PC-3 (cell line): ENCODE measurements around the gene PSPH. TPM values are rescaled to one million over a fixed set of nuclear protein-coding genes. Genes with fewer than 3 reads are reported as not detected.
A peak's percentile ranks its signal among the peaks of the same experiment; 100 is the strongest.

ENCODE experiments used
- ATAC-seq: fragments of 200-7000 bp; cut with Tn5 transposase; 2 replicates; pipeline ENCODE4 v1.9.1; 2020; ENCODE audit warnings: mild to moderate bottlenecking, moderate library complexity
- BruUV-seq: library from RNA; stranded (reverse); fragments of 400-500 nt; replicated peaks from 2 replicates; lab custom pipeline; 2021; lab: Mats Ljungman, UMichigan
- CTCF ChIA-PET: fragments of 300-600 bp; sonication (Branson Sonifier 250); formaldehyde crosslinking; loops from one replicate; lab custom pipeline; 2022; ENCODE audit warnings: antibody characterized with exemption; lab: Charles Lee
- POLR2A ChIA-PET: fragments of 300-600 bp; sonication (Branson Sonifier 250); formaldehyde crosslinking; loops from one replicate; lab custom pipeline; 2022; ENCODE audit warnings: antibody characterized with exemption; ENCODE audit not compliant: unreplicated experiment; lab: Charles Lee
- DNase-seq: peaks from one replicate; pipeline ENCODE4 v3.0.0-alpha.2; 2015
- H2AFZ ChIP-seq: fragments of 300-600 bp; sonication (generic); 2 replicates; pipeline ENCODE4 v1.6.0; 2016; ENCODE audit warnings: antibody characterized with exemption, low read length
- H3F3A ChIP-seq: fragments of 300-600 bp; sonication (generic); one replicate; pipeline ENCODE4 v1.6.0; 2017; ENCODE audit warnings: antibody characterized with exemption, low read length, control low read depth, mild to moderate bottlenecking; ENCODE audit not compliant: unreplicated experiment
- H3K27ac ChIP-seq: fragments of 300-600 bp; sonication (generic); 2 replicates; pipeline ENCODE4 v1.5.1; 2016; ENCODE audit warnings: mild to moderate bottlenecking, low read length
- H3K27me3 ChIP-seq: fragments of 300-600 bp; sonication (generic); 2 replicates; pipeline ENCODE4 v1.6.1; 2016; ENCODE audit warnings: low read length, mixed read lengths
- H3K36me3 ChIP-seq: fragments of 300-600 bp; sonication (generic); 2 replicates; pipeline ENCODE4 v1.6.1; 2016; ENCODE audit warnings: low read depth, mixed run types, low read length, mixed read lengths
- H3K4me1 ChIP-seq: fragments of 300-600 bp; sonication (generic); 2 replicates; pipeline ENCODE4 v1.5.1; 2016; ENCODE audit warnings: low read length; ENCODE audit not compliant: insufficient read depth
- H3K4me2 ChIP-seq: fragments of 300-600 bp; sonication (generic); 2 replicates; pipeline ENCODE4 v1.6.0; 2016; ENCODE audit warnings: low read length
- H3K4me3 ChIP-seq: fragments of 300-600 bp; sonication (generic); 2 replicates; pipeline ENCODE4 v1.5.1; 2016; ENCODE audit warnings: mild to moderate bottlenecking, low read length, mixed read lengths
- H3K79me2 ChIP-seq: fragments of 300-600 bp; sonication (generic); 2 replicates; pipeline ENCODE4 v1.6.1; 2017; ENCODE audit warnings: low read length, mixed read lengths
- H3K9ac ChIP-seq: fragments of 300-600 bp; sonication (generic); 2 replicates; pipeline ENCODE4 v1.6.0; 2016; ENCODE audit warnings: mild to moderate bottlenecking, low read length
- H3K9me2 ChIP-seq: fragments of 300-600 bp; sonication (generic); replicated peaks from 2 replicates; pipeline ENCODE4 v1.6.1; 2016; ENCODE audit warnings: mixed run types, low read length, mixed read lengths
- H3K9me3 ChIP-seq: fragments of 300-600 bp; sonication (generic); 2 replicates; pipeline ENCODE4 v1.6.1; 2016; ENCODE audit warnings: low read length, mixed read lengths
- H4K20me1 ChIP-seq: fragments of 300-600 bp; sonication (generic); 2 replicates; pipeline ENCODE4 v1.6.1; 2016; ENCODE audit warnings: low read length, mixed read lengths
- EZH2 ChIP-seq: fragments of 300-600 bp; sonication (generic); IDR thresholded peaks from one replicate; pipeline ENCODE4 v1.6.1; 2017; ENCODE audit warnings: antibody characterized with exemption, mild to moderate bottlenecking, low read length; ENCODE audit not compliant: unreplicated experiment
- EZH2phosphoT487 ChIP-seq: fragments of 300-600 bp; sonication (generic); IDR thresholded peaks from 2 replicates; pipeline ENCODE4 v1.6.1; 2018; ENCODE audit warnings: mild to moderate bottlenecking, antibody characterized with exemption, low read length, borderline replicate concordance
- intact Hi-C: fragments of 100-400 bp; cut with micrococcal nuclease; formaldehyde crosslinking; loops from 2 replicates; pipeline ENCODE4 v1.9.0; 2023
- total RNA-seq: library from RNA; depleted of rRNA; stranded (reverse); fragments of >200 nt; gene quantifications from 2 replicates; pipeline ENCODE4 v1.2.3, GENCODE V29; 2014
- TF ChIP-seq, protein P1 (sequence below): fragments of 300-600 bp; sonication (generic); conservative IDR thresholded peaks from 2 replicates; pipeline ENCODE4 v1.5.1; 2017; ENCODE audit warnings: antibody characterized with exemption, low read depth, mild to moderate bottlenecking, low read length

Gene PSPH
- total RNA-seq, 1 experiment from 2014 or later, result 66.3 TPM

DNA sequence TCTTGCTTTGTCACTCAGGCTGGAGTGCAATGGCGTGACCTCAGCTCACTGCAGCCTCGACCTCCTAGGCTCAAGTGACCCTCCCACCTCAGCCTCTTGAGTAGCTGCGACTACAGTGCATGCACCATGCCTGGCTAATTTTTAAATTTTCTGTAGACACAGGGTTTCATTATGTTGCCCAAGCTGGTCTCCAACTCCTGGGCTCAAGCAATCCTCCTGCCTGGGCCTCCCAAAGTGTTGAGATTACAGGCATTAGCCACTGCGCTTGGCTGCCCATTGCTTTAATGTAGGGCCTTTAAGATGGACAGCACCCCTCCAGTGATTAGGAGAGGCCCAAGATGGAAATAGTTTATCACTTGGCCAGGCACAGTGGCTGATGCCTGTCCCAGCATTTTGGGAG, 47.5 kb downstream of the PSPH start:
- no TSS peak for BruUV-seq
- Histone ChIP-seq H3F3A (no peaks in the 10 kb centered on the region), H4K20me1 (no peaks in the 10 kb centered on the region), H3K27me3 (no peaks in the 10 kb centered on the region), H3K79me2 (no peaks in the 10 kb centered on the region), H3K9me2 (no peaks in the 10 kb centered on the region), H3K9ac (no peak overlapping the region), H3K4me3 (no peak overlapping the region), H3K27ac (no peak overlapping the region), H3K9me3 (no peaks in the 10 kb centered on the region), H3K36me3 (peaks cover 4% of the 10 kb centered on the region; the same call in 1 of the 2 replicates), H3K4me1 (no peaks in the 10 kb centered on the region), H2AFZ (no peak overlapping the region), H3K4me2 (no peak overlapping the region)
- ATAC-seq, result no peak
- POLR2A ChIA-PET, result no interaction called here
- no peak for DNase-seq
- CTCF ChIA-PET, result no interaction called here
- TF ChIP-seq EZH2 (no peak), EZH2phosphoT487 (no peak)
- TF ChIP-seq, protein P1, sequence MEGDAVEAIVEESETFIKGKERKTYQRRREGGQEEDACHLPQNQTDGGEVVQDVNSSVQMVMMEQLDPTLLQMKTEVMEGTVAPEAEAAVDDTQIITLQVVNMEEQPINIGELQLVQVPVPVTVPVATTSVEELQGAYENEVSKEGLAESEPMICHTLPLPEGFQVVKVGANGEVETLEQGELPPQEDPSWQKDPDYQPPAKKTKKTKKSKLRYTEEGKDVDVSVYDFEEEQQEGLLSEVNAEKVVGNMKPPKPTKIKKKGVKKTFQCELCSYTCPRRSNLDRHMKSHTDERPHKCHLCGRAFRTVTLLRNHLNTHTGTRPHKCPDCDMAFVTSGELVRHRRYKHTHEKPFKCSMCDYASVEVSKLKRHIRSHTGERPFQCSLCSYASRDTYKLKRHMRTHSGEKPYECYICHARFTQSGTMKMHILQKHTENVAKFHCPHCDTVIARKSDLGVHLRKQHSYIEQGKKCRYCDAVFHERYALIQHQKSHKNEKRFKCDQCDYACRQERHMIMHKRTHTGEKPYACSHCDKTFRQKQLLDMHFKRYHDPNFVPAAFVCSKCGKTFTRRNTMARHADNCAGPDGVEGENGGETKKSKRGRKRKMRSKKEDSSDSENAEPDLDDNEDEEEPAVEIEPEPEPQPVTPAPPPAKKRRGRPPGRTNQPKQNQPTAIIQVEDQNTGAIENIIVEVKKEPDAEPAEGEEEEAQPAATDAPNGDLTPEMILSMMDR, result no peak
- intact Hi-C loops, result loop anchor here (1.0 to 2.0 kb wide), 2 partner anchors 71 to 363 kb away; no protein-coding TSS in a partner anchor

DNA sequence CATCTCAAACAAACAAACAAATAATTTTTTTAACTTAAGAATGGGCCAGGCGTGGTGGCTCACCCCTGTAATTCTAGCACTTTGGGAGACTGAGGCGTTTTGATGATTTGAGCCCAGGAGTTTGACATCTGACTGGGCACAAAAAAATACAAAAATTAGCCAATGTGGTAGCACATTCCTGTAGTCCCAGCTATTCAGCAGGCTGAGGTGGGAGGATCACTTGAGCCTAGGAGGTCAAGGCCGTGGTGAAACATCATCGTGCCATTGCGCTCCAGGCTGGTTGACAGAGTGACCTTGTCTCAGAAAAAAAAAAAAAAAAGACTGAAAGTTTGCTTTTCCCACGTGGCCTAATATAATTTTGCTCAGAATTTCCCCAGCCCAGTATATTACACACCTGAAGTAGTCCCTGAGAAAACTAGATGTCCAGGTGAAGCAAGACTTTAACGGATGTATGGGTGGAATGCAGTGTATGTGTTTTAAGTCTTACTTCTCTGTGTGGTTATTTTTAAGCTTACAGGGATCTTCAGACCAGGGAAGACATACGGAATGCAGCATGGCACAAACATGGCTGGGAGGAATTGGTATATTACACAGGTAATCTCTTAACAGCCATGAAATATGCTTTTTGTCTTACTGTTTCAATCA, 54.3 kb downstream of the PSPH start:
- Histone ChIP-seq H3K79me2 (no peaks in the 10 kb centered on the region), H3F3A (no peaks in the 10 kb centered on the region), H2AFZ (no peak overlapping the region), H3K9me3 (no peaks in the 10 kb centered on the region), H3K27me3 (no peaks in the 10 kb centered on the region), H3K27ac (no peak overlapping the region), H3K4me3 (no peak overlapping the region), H3K9me2 (no peaks in the 10 kb centered on the region), H3K9ac (no peak overlapping the region), H4K20me1 (no peaks in the 10 kb centered on the region), H3K4me2 (no peak overlapping the region), H3K4me1 (no peaks in the 10 kb centered on the region), H3K36me3 (peaks cover 7% of the 10 kb centered on the region; the same call in 1 of the 2 replicates)
- intact Hi-C loops, result no loop called here
- ChIA-PET POLR2A (no interaction called here), CTCF (no interaction called here)
- no TSS peak for BruUV-seq
- TF ChIP-seq, protein P1, result no peak
- TF ChIP-seq EZH2phosphoT487, result no peak
- no peak for TF ChIP-seq EZH2
- ATAC-seq (no peak), DNase-seq (no peak)

- Histone ChIP-seq H3K4me3 (no peak overlapping the region), H4K20me1 (no peaks in the 10 kb centered on the region), H3K36me3 (peaks cover 5% of the 10 kb centered on the region; the same call in 1 of the 2 replicates), H3K9ac (no peak overlapping the region), H3K79me2 (no peaks in the 10 kb centered on the region), H3K27me3 (no peaks in the 10 kb centered on the region), H3K9me2 (no peaks in the 10 kb centered on the region), H3F3A (no peaks in the 10 kb centered on the region), H3K27ac (no peak overlapping the region), H3K4me2 (no peak overlapping the region), H2AFZ (no peak overlapping the region), H3K9me3 (no peaks in the 10 kb centered on the region), H3K4me1 (no peaks in the 10 kb centered on the region)
- ATAC-seq (peak; percentile 37; the same call in 1 of the 2 replicates), DNase-seq (no peak)
- intact Hi-C loops, result no loop called here
- BruUV-seq, result no TSS peak
- no peak for TF ChIP-seq EZH2phosphoT487
- TF ChIP-seq, protein P1, result no peak
- no peak for TF ChIP-seq EZH2
- ChIA-PET CTCF (no interaction called here), POLR2A (no interaction called here)
Observed at GRCh38 chr7:55992346-55992745, 58.9 kb downstream of the PSPH start.
